Measurements from ENCODE around the gene USP51.

DNA sequence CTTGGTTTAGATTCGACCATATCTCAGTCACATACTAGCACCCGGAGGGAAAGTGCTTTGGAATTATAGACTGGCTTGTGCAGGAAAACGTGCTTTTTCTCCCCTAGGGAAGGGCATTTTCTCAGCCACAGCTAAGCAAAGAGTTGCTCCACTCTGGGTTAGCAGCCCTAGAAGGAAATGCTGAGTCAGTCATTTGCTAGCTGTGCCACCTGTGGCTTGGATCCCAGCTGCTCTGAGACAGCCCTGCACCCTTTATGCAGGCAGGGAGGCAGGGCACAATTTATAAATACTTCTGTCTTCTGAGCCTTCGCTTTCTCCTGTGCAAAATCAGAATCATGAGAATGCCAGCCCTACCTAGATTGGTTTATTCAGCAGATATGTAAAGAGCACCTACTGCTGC is 1.3 kb upstream of the USP51 start:
- TF ChIP-seq, protein P1, sequence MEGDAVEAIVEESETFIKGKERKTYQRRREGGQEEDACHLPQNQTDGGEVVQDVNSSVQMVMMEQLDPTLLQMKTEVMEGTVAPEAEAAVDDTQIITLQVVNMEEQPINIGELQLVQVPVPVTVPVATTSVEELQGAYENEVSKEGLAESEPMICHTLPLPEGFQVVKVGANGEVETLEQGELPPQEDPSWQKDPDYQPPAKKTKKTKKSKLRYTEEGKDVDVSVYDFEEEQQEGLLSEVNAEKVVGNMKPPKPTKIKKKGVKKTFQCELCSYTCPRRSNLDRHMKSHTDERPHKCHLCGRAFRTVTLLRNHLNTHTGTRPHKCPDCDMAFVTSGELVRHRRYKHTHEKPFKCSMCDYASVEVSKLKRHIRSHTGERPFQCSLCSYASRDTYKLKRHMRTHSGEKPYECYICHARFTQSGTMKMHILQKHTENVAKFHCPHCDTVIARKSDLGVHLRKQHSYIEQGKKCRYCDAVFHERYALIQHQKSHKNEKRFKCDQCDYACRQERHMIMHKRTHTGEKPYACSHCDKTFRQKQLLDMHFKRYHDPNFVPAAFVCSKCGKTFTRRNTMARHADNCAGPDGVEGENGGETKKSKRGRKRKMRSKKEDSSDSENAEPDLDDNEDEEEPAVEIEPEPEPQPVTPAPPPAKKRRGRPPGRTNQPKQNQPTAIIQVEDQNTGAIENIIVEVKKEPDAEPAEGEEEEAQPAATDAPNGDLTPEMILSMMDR (IDR thresholded peaks at IDR 0.05; ENCODE audit: insufficient read depth, low read length, poor library complexity, severe bottlenecking) = no peak
- no peak for TF ChIP-seq EZH2phosphoT487 (conservative IDR thresholded peaks at IDR 0.05; ENCODE audit: low read length)
